Measurements from ENCODE around the gene CCDC177.

- TF ChIP-seq EP300 (conservative IDR thresholded peaks at IDR 0.05; ENCODE audit: poor library complexity, severe bottlenecking), result no peak
- TF ChIP-seq, protein P1, sequence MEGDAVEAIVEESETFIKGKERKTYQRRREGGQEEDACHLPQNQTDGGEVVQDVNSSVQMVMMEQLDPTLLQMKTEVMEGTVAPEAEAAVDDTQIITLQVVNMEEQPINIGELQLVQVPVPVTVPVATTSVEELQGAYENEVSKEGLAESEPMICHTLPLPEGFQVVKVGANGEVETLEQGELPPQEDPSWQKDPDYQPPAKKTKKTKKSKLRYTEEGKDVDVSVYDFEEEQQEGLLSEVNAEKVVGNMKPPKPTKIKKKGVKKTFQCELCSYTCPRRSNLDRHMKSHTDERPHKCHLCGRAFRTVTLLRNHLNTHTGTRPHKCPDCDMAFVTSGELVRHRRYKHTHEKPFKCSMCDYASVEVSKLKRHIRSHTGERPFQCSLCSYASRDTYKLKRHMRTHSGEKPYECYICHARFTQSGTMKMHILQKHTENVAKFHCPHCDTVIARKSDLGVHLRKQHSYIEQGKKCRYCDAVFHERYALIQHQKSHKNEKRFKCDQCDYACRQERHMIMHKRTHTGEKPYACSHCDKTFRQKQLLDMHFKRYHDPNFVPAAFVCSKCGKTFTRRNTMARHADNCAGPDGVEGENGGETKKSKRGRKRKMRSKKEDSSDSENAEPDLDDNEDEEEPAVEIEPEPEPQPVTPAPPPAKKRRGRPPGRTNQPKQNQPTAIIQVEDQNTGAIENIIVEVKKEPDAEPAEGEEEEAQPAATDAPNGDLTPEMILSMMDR (IDR thresholded peaks at IDR 0.05; ENCODE audit: poor library complexity, severe bottlenecking), result no peak
- no peak for TF ChIP-seq EZH2 (IDR thresholded peaks at IDR 0.05; ENCODE audit: borderline replicate concordance, insufficient read depth, low read length, poor library complexity, severe bottlenecking)
These were observed 49.5 kb upstream of the CCDC177 start for GRCh38 chr14:69624136-69624535.
